IMR-90 (cell line): ENCODE data around the gene PROCA1. TPM values are rescaled to one million over a fixed set of nuclear protein-coding genes. Genes with fewer than 3 reads are reported as not detected.

ENCODE experiments used
- ATAC-seq: fragments of 200-7000 bp; cut with Tn5 transposase; 2 replicates; pipeline ENCODE4 v1.9.1; 2020; ENCODE audit warnings: low read depth, mild to moderate bottlenecking, moderate library complexity
- BruUV-seq: library from RNA; stranded (reverse); fragments of 400-500 nt; replicated peaks from 2 replicates; lab custom pipeline; 2021; lab: Mats Ljungman, UMichigan
- CTCF ChIA-PET: fragments of 300-600 bp; formaldehyde crosslinking; extraction: SDS; loops from one replicate; lab custom pipeline; 2021; ENCODE audit warnings: antibody characterized with exemption; lab: Yijun Ruan, JAX
- POLR2A ChIA-PET: fragments of 300-600 bp; sonication (Branson Sonifier 250); formaldehyde crosslinking; loops from one replicate; lab custom pipeline; 2022; ENCODE audit warnings: antibody characterized with exemption; ENCODE audit not compliant: unreplicated experiment; lab: Charles Lee
- DNase-seq: peaks from one replicate; pipeline ENCODE4 v3.0.0; 2013
- H2AFZ ChIP-seq: replicated peaks from 2 replicates; pipeline ENCODE3; 2013; ENCODE audit warnings: low read length, mild to moderate bottlenecking; ENCODE audit not compliant: poor library complexity
- H2AK5ac ChIP-seq: 2 replicates; pipeline ENCODE4 v1.6.1; 2013; ENCODE audit warnings: low read depth, low read length, inconsistent platforms
- H2AK9ac ChIP-seq: replicated peaks from 2 replicates; pipeline ENCODE3; 2013; ENCODE audit warnings: mild to moderate bottlenecking, low read depth, low read length, moderate library complexity; ENCODE audit not compliant: poor library complexity
- H2BK120ac ChIP-seq: 2 replicates; pipeline ENCODE4 v1.6.1; 2013; ENCODE audit warnings: low read depth, low read length, inconsistent platforms
- H2BK15ac ChIP-seq: 3 replicates; pipeline ENCODE4 v1.6.1; 2013; ENCODE audit warnings: low read depth, low read length, inconsistent platforms
- H2BK20ac ChIP-seq: 2 replicates; pipeline ENCODE4 v1.6.1; 2013; ENCODE audit warnings: low read depth, mild to moderate bottlenecking, inconsistent platforms, low read length, moderate library complexity
- H2BK5ac ChIP-seq: 2 replicates; pipeline ENCODE4 v1.6.1; 2013; ENCODE audit warnings: mild to moderate bottlenecking, low read depth, low read length, inconsistent platforms; ENCODE audit not compliant: poor library complexity, severe bottlenecking
- H3K14ac ChIP-seq: replicated peaks from 2 replicates; pipeline ENCODE4 v1.6.1; 2013; ENCODE audit warnings: low read depth, low read length, inconsistent platforms
- H3K18ac ChIP-seq: 2 replicates; pipeline ENCODE4 v1.6.1; 2013; ENCODE audit warnings: low read depth, low read length, control low read depth
- H3K23ac ChIP-seq: 2 replicates; pipeline ENCODE4 v1.6.1; 2013; ENCODE audit warnings: low read depth, low read length, inconsistent platforms
- H3K27ac ChIP-seq: 2 replicates; pipeline ENCODE4 v1.5.1; 2013; ENCODE audit warnings: mild to moderate bottlenecking, control low read depth, low read length; ENCODE audit not compliant: insufficient read depth
- H3K27me3 ChIP-seq: 2 replicates; pipeline ENCODE4 v1.6.1; 2013; ENCODE audit warnings: low read length; ENCODE audit not compliant: control insufficient read depth, insufficient read depth
- H3K36me3 ChIP-seq: 2 replicates; pipeline ENCODE4 v1.6.1; 2013; ENCODE audit warnings: low read length, mixed read lengths; ENCODE audit not compliant: control insufficient read depth, insufficient read depth
- H3K4ac ChIP-seq: 2 replicates; pipeline ENCODE4 v1.6.1; 2013; ENCODE audit warnings: low read depth, low read length, inconsistent platforms
- H3K4me1 ChIP-seq: 2 replicates; pipeline ENCODE4 v1.6.1; 2013; ENCODE audit warnings: low read length, mixed read lengths; ENCODE audit not compliant: control insufficient read depth, insufficient read depth
- H3K4me2 ChIP-seq: 2 replicates; pipeline ENCODE4 v1.6.1; 2013; ENCODE audit warnings: low read depth, mild to moderate bottlenecking, control low read depth, low read length, moderate library complexity
- H3K4me3 ChIP-seq: 2 replicates; pipeline ENCODE4 v1.5.1; 2013; ENCODE audit warnings: low read depth, mild to moderate bottlenecking, control low read depth, low read length, moderate library complexity; ENCODE audit not compliant: insufficient read depth
- H3K56ac ChIP-seq: 2 replicates; pipeline ENCODE4 v1.6.1; 2013; ENCODE audit warnings: low read length, inconsistent platforms; ENCODE audit not compliant: insufficient read depth; ENCODE audit errors: extremely low read depth
- H3K79me1 ChIP-seq, 2 experiments: 2 replicates each; pipeline ENCODE4 v1.6.1; 2013; ENCODE audit warnings: low read length in 2 of 2, inconsistent platforms in 1 of 2, low read depth in 1 of 2
- H3K9ac ChIP-seq: 2 replicates; pipeline ENCODE4 v1.6.1; 2013; ENCODE audit warnings: low read depth, low read length, control low read depth
- H3K9me1 ChIP-seq: 2 replicates; pipeline ENCODE4 v1.6.1; 2013; ENCODE audit warnings: low read length, inconsistent platforms; ENCODE audit not compliant: insufficient read depth
- H3K9me3 ChIP-seq: 2 replicates; pipeline ENCODE4 v1.6.1; 2013; ENCODE audit warnings: low read length; ENCODE audit not compliant: control insufficient read depth, insufficient read depth
- H4K20me1 ChIP-seq: 2 replicates; pipeline ENCODE4 v1.6.1; 2013; ENCODE audit warnings: low read length, inconsistent platforms; ENCODE audit not compliant: insufficient read depth
- H4K5ac ChIP-seq: 2 replicates; pipeline ENCODE4 v1.6.1; 2013; ENCODE audit warnings: mild to moderate bottlenecking, low read depth, low read length, control low read depth
- H4K8ac ChIP-seq, 2 experiments: 2 replicates each; pipeline ENCODE4 v1.6.1; 2013; ENCODE audit warnings: low read depth in 2 of 2, low read length in 2 of 2, control low read depth in 1 of 2, inconsistent platforms in 1 of 2
- H4K91ac ChIP-seq: 2 replicates; pipeline ENCODE4 v1.6.1; 2013; ENCODE audit warnings: low read depth, low read length, inconsistent platforms; ENCODE audit not compliant: insufficient read depth
- BHLHE40 ChIP-seq: fragments of 150-350 bp; IDR thresholded peaks from 2 replicates; pipeline ENCODE4 v1.6.1; 2016; ENCODE audit warnings: mild to moderate bottlenecking, low read depth, low read length
- CEBPB ChIP-seq: IDR thresholded peaks from 2 replicates; pipeline ENCODE4 v1.6.1; 2012; ENCODE audit warnings: low read depth, low read length, improper control_type of control experiment
- CHD1 ChIP-seq: IDR thresholded peaks from 2 replicates; pipeline ENCODE4 v1.6.1; 2012; ENCODE audit warnings: low read depth, low read length, improper control_type of control experiment
- FOS ChIP-seq: fragments of 150-350 bp; IDR thresholded peaks from 2 replicates; pipeline ENCODE4 v1.6.1; 2016; ENCODE audit warnings: low read depth, low read length
- MAFK ChIP-seq: IDR thresholded peaks from 2 replicates; pipeline ENCODE4 v1.6.1; 2012; ENCODE audit warnings: low read depth, low read length, improper control_type of control experiment
- MXI1 ChIP-seq: IDR thresholded peaks from 2 replicates; pipeline ENCODE4 v1.6.1; 2012; ENCODE audit warnings: low read depth, mild to moderate bottlenecking, low read length, moderate library complexity, borderline replicate concordance
- NFE2L2 ChIP-seq: fragments of 150-350 bp; IDR thresholded peaks from 2 replicates; pipeline ENCODE4 v1.6.1; 2016; ENCODE audit warnings: low read depth, mild to moderate bottlenecking, low read length
- POLR2A ChIP-seq: IDR thresholded peaks from 2 replicates; pipeline ENCODE4 v1.6.1; 2012; ENCODE audit warnings: mild to moderate bottlenecking, low read depth, low read length
- RAD21 ChIP-seq: IDR thresholded peaks from 2 replicates; pipeline ENCODE4 v1.6.1; 2012; ENCODE audit warnings: low read length, improper control_type of control experiment
- RFX5 ChIP-seq: IDR thresholded peaks from 2 replicates; pipeline ENCODE4 v1.8.0; 2012; ENCODE audit warnings: low read depth, mild to moderate bottlenecking, low read length, moderate library complexity
- WGBS, 2 experiments: methylation state at CpG; one replicate each; pipeline versions ENCODE4 v1.1.5 to v1.1.7; 2013; ENCODE audit warnings: missing lambda C conversion rate in 2 of 2; ENCODE audit not compliant: insufficient read length in 1 of 2; ENCODE audit errors: extremely low coverage in 2 of 2; 5-methylcytosine and 5-hydroxymethylcytosine counted together
- dilution Hi-C: fragments of 300-500 bp; cut with HindIII; formaldehyde crosslinking; loops from one replicate; pipeline ENCODE4 v1.14.3; 2018; ENCODE audit warnings: low sequenced_read_pairs; ENCODE audit not compliant: unreplicated experiment
- in situ Hi-C: fragments of 300-500 bp; cut with MboI; formaldehyde crosslinking; loops from 3 replicates; pipeline ENCODE4 v1.14.3; 2019; ENCODE audit warnings: low sequenced_read_pairs, inconsistent platforms, mixed read lengths
- intact Hi-C: fragments of 100-400 bp; cut with micrococcal nuclease; formaldehyde crosslinking; loops from 2 replicates; pipeline ENCODE4 v1.10.0; 2022
- polyA plus RNA-seq, 3 experiments: library from polyadenylated mRNA; depleted of rRNA; stranded (reverse); fragments of >200 nt; gene quantifications; 2 replicates each; pipeline ENCODE4 v1.2.3, GENCODE V29; 2012; ENCODE audit warnings: low replicate concordance in 1 of 3
- total RNA-seq: library from RNA; depleted of rRNA; stranded (reverse); fragments of >200 nt; gene quantifications from 2 replicates; pipeline ENCODE4 v1.2.3, GENCODE V29; 2012
- TF ChIP-seq, protein P1 (sequence below): fragments of 150-350 bp; IDR thresholded peaks from 2 replicates; pipeline ENCODE4 v1.6.1; 2017; ENCODE audit warnings: mild to moderate bottlenecking, antibody characterized with exemption, low read length, low read depth
- TF ChIP-seq, protein P2 (sequence below): conservative IDR thresholded peaks from 2 replicates; pipeline ENCODE4 v1.5.1; 2012; ENCODE audit warnings: mild to moderate bottlenecking, low read depth, low read length, improper control_type of control experiment

The PROCA1 gene
- total and polyA plus RNA-seq, 2 of the 4 experiments (the other 2 are of a cell fraction), result 0.36 to 1.7 TPM

DNA sequence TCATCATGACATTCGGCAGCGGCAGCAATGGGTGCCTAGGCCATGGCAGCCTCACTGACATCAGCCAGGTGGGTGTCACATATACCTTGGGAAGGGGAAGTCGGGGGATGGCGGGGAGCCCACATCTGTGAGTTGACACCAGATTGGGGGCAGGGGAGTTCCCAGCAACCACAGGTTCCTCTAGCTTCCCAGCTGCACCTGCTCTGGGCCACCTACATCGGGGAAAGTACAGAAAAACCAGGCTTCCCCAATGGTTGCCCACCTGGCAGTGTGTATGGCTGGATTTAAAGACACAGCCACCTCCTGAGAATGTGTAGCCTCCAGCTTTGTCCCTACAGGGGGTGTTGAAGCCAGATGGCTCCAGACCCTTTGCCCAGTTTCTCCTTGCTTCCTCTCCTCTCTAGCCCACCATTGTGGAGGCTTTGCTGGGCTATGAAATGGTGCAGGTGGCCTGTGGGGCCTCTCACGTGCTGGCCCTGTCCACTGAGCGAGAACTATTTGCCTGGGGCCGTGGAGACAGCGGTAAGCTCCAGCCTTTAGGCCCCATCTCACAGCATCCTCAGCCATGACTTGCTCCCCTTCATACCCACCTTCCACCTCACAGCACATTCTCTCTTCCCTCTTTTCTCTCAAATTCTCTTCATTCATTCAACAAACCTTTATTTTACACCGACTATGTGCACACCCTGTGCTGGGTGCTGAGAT lies 27.1 kb upstream of the PROCA1 start:
- H4K5ac ChIP-seq, result no peak overlapping the region
- no peaks in the 10 kb centered on the region for H3K27me3 ChIP-seq
- no peak overlapping the region for H3K4ac ChIP-seq
- H2BK120ac ChIP-seq, result no peak overlapping the region
- DNase-seq, result no peak
- 0 out of 2 replicates have a peak, but pooled peaks cover 9% of the 10 kb centered on the region for H3K9me1 ChIP-seq
- TF ChIP-seq CHD1 (no peak), FOS (no peak), RAD21 (no peak), MXI1 (no peak), BHLHE40 (no peak), CEBPB (no peak), NFE2L2 (no peak), MAFK (no peak), POLR2A (no peak), RFX5 (no peak)
- TF ChIP-seq, protein P1, sequence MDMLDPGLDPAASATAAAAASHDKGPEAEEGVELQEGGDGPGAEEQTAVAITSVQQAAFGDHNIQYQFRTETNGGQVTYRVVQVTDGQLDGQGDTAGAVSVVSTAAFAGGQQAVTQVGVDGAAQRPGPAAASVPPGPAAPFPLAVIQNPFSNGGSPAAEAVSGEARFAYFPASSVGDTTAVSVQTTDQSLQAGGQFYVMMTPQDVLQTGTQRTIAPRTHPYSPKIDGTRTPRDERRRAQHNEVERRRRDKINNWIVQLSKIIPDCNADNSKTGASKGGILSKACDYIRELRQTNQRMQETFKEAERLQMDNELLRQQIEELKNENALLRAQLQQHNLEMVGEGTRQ, result no peak
- TF ChIP-seq, protein P2, sequence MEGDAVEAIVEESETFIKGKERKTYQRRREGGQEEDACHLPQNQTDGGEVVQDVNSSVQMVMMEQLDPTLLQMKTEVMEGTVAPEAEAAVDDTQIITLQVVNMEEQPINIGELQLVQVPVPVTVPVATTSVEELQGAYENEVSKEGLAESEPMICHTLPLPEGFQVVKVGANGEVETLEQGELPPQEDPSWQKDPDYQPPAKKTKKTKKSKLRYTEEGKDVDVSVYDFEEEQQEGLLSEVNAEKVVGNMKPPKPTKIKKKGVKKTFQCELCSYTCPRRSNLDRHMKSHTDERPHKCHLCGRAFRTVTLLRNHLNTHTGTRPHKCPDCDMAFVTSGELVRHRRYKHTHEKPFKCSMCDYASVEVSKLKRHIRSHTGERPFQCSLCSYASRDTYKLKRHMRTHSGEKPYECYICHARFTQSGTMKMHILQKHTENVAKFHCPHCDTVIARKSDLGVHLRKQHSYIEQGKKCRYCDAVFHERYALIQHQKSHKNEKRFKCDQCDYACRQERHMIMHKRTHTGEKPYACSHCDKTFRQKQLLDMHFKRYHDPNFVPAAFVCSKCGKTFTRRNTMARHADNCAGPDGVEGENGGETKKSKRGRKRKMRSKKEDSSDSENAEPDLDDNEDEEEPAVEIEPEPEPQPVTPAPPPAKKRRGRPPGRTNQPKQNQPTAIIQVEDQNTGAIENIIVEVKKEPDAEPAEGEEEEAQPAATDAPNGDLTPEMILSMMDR, result no peak
- peak overlapping the region; percentile 3 for H2AFZ ChIP-seq
- peaks cover 3% of the 10 kb centered on the region for H4K20me1 ChIP-seq
- WGBS, 2 experiments, result 91 to 100% methylated on average over 1 to 4 of the region's 10 CpGs
- no peak overlapping the region for H2BK15ac ChIP-seq
- H2AK9ac ChIP-seq, result no peak overlapping the region
- H4K91ac ChIP-seq, result no peak overlapping the region
- H3K4me2 ChIP-seq, result no peak overlapping the region
- H3K36me3 ChIP-seq, result no peaks in the 10 kb centered on the region
- in situ Hi-C loops (loop anchor here (10.0 kb wide), 1 partner anchor 366 kb away; no protein-coding TSS in a partner anchor), dilution Hi-C loops (no loop called here), intact Hi-C loops (no loop called here)
- POLR2A ChIA-PET, result no interaction called here
- H2BK5ac ChIP-seq, result no peak overlapping the region
- H3K23ac ChIP-seq, result no peak overlapping the region
- no peak overlapping the region for H3K27ac ChIP-seq
- ATAC-seq, result no peak
- no peak overlapping the region for H3K56ac ChIP-seq
- H3K79me1 ChIP-seq, result peaks cover 0 to 12% of the 10 kb centered on the region in 2 experiments; a peak in 1 of 4 replicates
- no peak overlapping the region for H3K18ac ChIP-seq
- no peak overlapping the region for H4K8ac ChIP-seq
- no peaks in the 10 kb centered on the region for H3K9me3 ChIP-seq
- no peak overlapping the region for H3K14ac ChIP-seq
- H3K4me1 ChIP-seq, result peaks cover 5% of the 10 kb centered on the region; the same call in 1 of the 2 replicates
- H3K4me3 ChIP-seq, result no peak overlapping the region
- H3K9ac ChIP-seq, result no peak overlapping the region
- no TSS peak for BruUV-seq
- H2AK5ac ChIP-seq, result no peak overlapping the region
- H2BK20ac ChIP-seq, result no peak overlapping the region
- CTCF ChIA-PET, result no interaction called here
